HepG2 (cell line): Measurements from ENCODE around the gene LPCAT4. TPM values are rescaled to one million over a fixed set of nuclear protein-coding genes. Genes with fewer than 3 reads are reported as not detected.

ENCODE experiments used
- BHLHE40 ChIP-seq: IDR thresholded peaks from 2 replicates; pipeline ENCODE4 v1.6.1; 2011; ENCODE audit warnings: low read length, improper control_type of control experiment
- DMAP1 ChIP-seq: IDR thresholded peaks from 2 replicates; pipeline ENCODE4 v1.6.1; 2016
- ELF1 ChIP-seq: sonication (generic); formaldehyde crosslinking; IDR thresholded peaks from 2 replicates; pipeline ENCODE4 v1.4.0; 2020; ENCODE audit warnings: missing genetic modification reagents
- ETV5 ChIP-seq: IDR thresholded peaks from 2 replicates; pipeline ENCODE4 v1.6.1; 2018; ENCODE audit warnings: missing biosample characterization, missing genetic modification reagents, inconsistent platforms, borderline replicate concordance
- KDM3A ChIP-seq: IDR thresholded peaks from 2 replicates; pipeline ENCODE4 v1.6.1; 2018; ENCODE audit warnings: low read depth, missing compliant biosample characterization
- KDM6A ChIP-seq: IDR thresholded peaks from 2 replicates; pipeline ENCODE4 v1.6.1; 2016; ENCODE audit warnings: low read depth
- KLF15 ChIP-seq: sonication (generic); formaldehyde crosslinking; IDR thresholded peaks from 2 replicates; pipeline ENCODE4 v1.8.1; 2023; ENCODE audit warnings: borderline replicate concordance, mild to moderate bottlenecking, inconsistent platforms, missing genetic modification reagents, mixed read lengths
- MAFK ChIP-seq, 2 experiments: IDR thresholded peaks in 1 of 2; conservative IDR thresholded peaks in 1 of 2; 2 replicates each; pipeline ENCODE4 v1.6.1; 2011; ENCODE audit warnings: improper control_type of control experiment in 2 of 2, low read length in 2 of 2
- NFIB ChIP-seq: sonication (generic); formaldehyde crosslinking; IDR thresholded peaks from 2 replicates; pipeline ENCODE4 v1.9.0; 2021; ENCODE audit warnings: missing genetic modification reagents, mild to moderate bottlenecking, borderline replicate concordance
- NR2F2 ChIP-seq: IDR thresholded peaks from 2 replicates; pipeline ENCODE4 v1.6.1; 2012; ENCODE audit warnings: low read depth, inconsistent platforms, borderline replicate concordance
- RFX3 ChIP-seq: IDR thresholded peaks from 2 replicates; pipeline ENCODE4 v1.6.1; 2016; ENCODE audit warnings: missing biosample characterization, missing genetic modification reagents
- SMARCE1 ChIP-seq: fragments of 450-650 bp; IDR thresholded peaks from 2 replicates; pipeline ENCODE4 v1.6.1; 2017; ENCODE audit warnings: borderline replicate concordance
- THYN1 ChIP-seq: sonication (generic); formaldehyde crosslinking; IDR thresholded peaks from 2 replicates; pipeline ENCODE4 v1.8.1; 2023; ENCODE audit warnings: low read depth, mild to moderate bottlenecking, moderate library complexity, missing genetic modification reagents, borderline replicate concordance
- TMF1 ChIP-seq: sonication (generic); formaldehyde crosslinking; IDR thresholded peaks from 2 replicates; pipeline ENCODE4 v1.8.1; 2022; ENCODE audit warnings: low read depth, missing genetic modification reagents
- TRIM22 ChIP-seq: fragments of 450-650 bp; IDR thresholded peaks from 2 replicates; pipeline ENCODE4 v1.6.1; 2017
- ZBTB34 ChIP-seq: sonication (generic); formaldehyde crosslinking; IDR thresholded peaks from 2 replicates; pipeline ENCODE4 v1.8.0; 2022; ENCODE audit warnings: mild to moderate bottlenecking, missing genetic modification reagents
- ZBTB49 ChIP-seq: sonication (generic); formaldehyde crosslinking; IDR thresholded peaks from 2 replicates; pipeline ENCODE4 v1.4.0; 2020; ENCODE audit warnings: missing genetic modification reagents, borderline replicate concordance
- ZFY ChIP-seq: sonication (generic); formaldehyde crosslinking; IDR thresholded peaks from 2 replicates; pipeline ENCODE4 v1.4.0; 2020; ENCODE audit warnings: missing genetic modification reagents
- ZNF383 ChIP-seq: sonication (generic); formaldehyde crosslinking; IDR thresholded peaks from 2 replicates; pipeline ENCODE4 v1.4.0; 2020; ENCODE audit warnings: missing genetic modification reagents, mild to moderate bottlenecking, borderline replicate concordance
- ZNF501 ChIP-seq: sonication (generic); formaldehyde crosslinking; IDR thresholded peaks from 2 replicates; pipeline ENCODE4 v1.5.1; 2020; ENCODE audit warnings: mild to moderate bottlenecking, moderate library complexity, missing genetic modification reagents
- ZNF607 ChIP-seq: sonication (generic); formaldehyde crosslinking; IDR thresholded peaks from 2 replicates; pipeline ENCODE4 v1.5.1; 2020; ENCODE audit warnings: missing genetic modification reagents, mild to moderate bottlenecking, borderline replicate concordance
- ZNF800 ChIP-seq: sonication (generic); formaldehyde crosslinking; IDR thresholded peaks from 2 replicates; pipeline ENCODE4 v1.4.0; 2020; ENCODE audit warnings: missing genetic modification reagents
- ZNF841 ChIP-seq: sonication (generic); formaldehyde crosslinking; IDR thresholded peaks from 2 replicates; pipeline ENCODE4 v1.8.1; 2023; ENCODE audit warnings: missing genetic modification reagents, borderline replicate concordance
- polyA plus RNA-seq, 8 experiments: library from polyadenylated mRNA; depleted of rRNA in 3 of 8; stranded (reverse) in 7 of 8; unstranded in 1 of 8; fragments of >200 nt; fragmentation: Illumina TruSeq in 4 of 8; extraction: Trizol in 4 of 8; gene quantifications; 2 replicates each; pipeline versions ENCODE4 v1.2.1 to v1.2.3, GENCODE V29; 2011 to 2016; ENCODE audit warnings: low read depth in 4 of 8, missing spikeins in 1 of 8, mixed read lengths in 1 of 8; ENCODE audit not compliant: insufficient read depth in 1 of 8
- total RNA-seq, 5 experiments: library from RNA; depleted of rRNA; stranded (reverse); fragments of >200 nt; fragmentation: Illumina TruSeq; extraction: Trizol; gene quantifications; 2 replicates each; pipeline ENCODE4 v1.2.3, GENCODE V29; 2016; ENCODE audit warnings: low read depth in 1 of 5

LPCAT4 gene
- total and polyA plus RNA-seq, 2 of the 13 experiments (the other 11 are each of a cell fraction or from before 2014, with no cell fraction given), result 8.1 to 57.1 TPM

DNA sequence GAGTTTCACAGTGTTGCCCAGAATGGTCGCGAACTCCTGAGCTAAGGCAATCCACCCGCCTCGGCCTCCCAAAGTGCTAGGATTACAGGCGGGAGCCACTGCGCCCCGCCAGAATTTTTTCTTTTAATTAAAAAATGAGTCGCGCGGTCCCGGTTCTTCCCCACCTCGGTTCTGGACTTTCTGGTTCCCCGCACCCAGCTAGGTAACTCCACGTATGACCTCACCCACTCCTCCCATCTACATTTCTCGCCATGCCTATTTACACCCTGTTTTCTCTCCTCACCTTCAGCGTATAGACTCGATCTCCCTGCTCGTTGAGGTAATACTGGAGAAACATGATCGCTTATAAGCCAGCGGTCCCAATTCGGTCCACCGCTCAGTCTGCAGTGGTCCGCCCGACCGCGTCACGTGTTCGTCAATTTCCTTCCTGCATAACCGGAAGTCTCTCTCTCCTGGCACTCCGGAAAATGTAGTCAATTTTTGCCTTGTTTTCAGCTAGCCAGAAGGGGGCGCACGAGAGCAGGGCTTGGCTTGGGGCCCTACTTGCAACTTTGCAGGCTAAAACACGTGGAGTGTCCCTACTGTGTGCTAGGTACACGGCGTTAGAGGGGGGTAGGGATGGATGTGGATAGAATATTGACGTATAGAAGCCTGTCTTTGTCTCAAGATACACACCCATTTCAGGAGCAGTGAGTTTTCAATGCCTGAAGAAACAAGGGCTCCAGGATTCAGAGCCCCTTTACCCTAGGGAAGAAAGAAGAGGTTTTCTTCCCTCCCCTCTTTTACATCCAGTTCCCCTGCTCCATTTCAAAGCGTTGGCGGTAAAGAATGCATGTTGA is 24.0 kb downstream of the LPCAT4 start, which contains the start of the genes NOP10 and NUTM1 (continued):
- TF ChIP-seq ZNF607 (CRISPR knock-in tag) (no peak), ZFY (peak; percentile 53), ZNF841 (CRISPR knock-in tag) (no peak), ETV5 (CRISPR knock-in tag) (peak; percentile 93), KDM3A (CRISPR knock-in tag) (no peak), ZBTB34 (peak; percentile 62; the same call in 1 of the 2 replicates), MAFK (conservative IDR thresholded peaks at IDR 0.05 in 1 of 2, IDR thresholded peaks at IDR 0.05 in 1 of 2; ENCODE audit: low read length in 2 of 2) (no peak), ZBTB49 (CRISPR knock-in tag) (no peak), TRIM22 (no peak), NFIB (no peak), NR2F2 (no peak), DMAP1 (CRISPR knock-in tag) (peak; percentile 96), KDM6A (CRISPR knock-in tag) (no peak), BHLHE40 (peak; percentile 80), ELF1 (CRISPR knock-in tag) (peak; percentile 95), KLF15 (CRISPR knock-in tag) (no peak), ZNF383 (no peak), SMARCE1 (no peak), TMF1 (CRISPR knock-in tag) (no peak), THYN1 (peak; percentile 79; the same call in 1 of the 2 replicates), ZNF501 (CRISPR knock-in tag) (no peak), RFX3 (no peak), ZNF800 (CRISPR knock-in tag) (0 out of 2 replicates have a peak, but pooled peaks have one; percentile 20)
